Natural killer cell treated with Interleukin-12 subunit alpha and Interleukin-12 subunit beta and Interleukin-15 and Interleukin-18, amount 100 ng/mL, for 72 hours (primary cell): ENCODE results near the gene ZNHIT2. TPM values are rescaled to one million over a fixed set of nuclear protein-coding genes. Genes with fewer than 3 reads are reported as not detected.

Experiments
- ATAC-seq, 2 donors: fragments of 150-1000 bp; cut with Tn5 transposase in 1 of 2; sonication (Bioruptor Pico), chemical (Tn5 transposase) in 1 of 2; 2 replicates each; pipeline ENCODE4 v1.10.0; 2021
- DNase-seq: peaks from one replicate; pipeline ENCODE4 v3.0.0; 2022; ENCODE audit warnings: low spot score
- H3K27ac Mint-ChIP-seq, 2 donors: 1 replicate in 1 of 2; 2 replicates in 1 of 2; pipeline ENCODE4 v1.8.0; 2022; ENCODE audit warnings: mixed read lengths in 2 of 2, mild to moderate bottlenecking in 1 of 2, moderate library complexity in 1 of 2
- H3K27me3 Mint-ChIP-seq, 2 donors: 1 replicate in 1 of 2; 2 replicates in 1 of 2; pipeline ENCODE4 v1.8.0; 2022; ENCODE audit warnings: mixed read lengths in 2 of 2
- H3K36me3 Mint-ChIP-seq: one replicate; pipeline ENCODE4 v1.8.0; 2022; ENCODE audit warnings: mixed read lengths
- H3K4me1 Mint-ChIP-seq, 2 donors: 1 replicate in 1 of 2; 2 replicates in 1 of 2; pipeline ENCODE4 v1.8.0; 2022; ENCODE audit warnings: low read depth in 2 of 2, mixed read lengths in 2 of 2, mild to moderate bottlenecking in 1 of 2
- H3K4me3 Mint-ChIP-seq: one replicate; pipeline ENCODE4 v1.8.0; 2022; ENCODE audit warnings: mixed read lengths
- H3K9me3 Mint-ChIP-seq: 2 replicates; pipeline ENCODE4 v1.8.0; 2022; ENCODE audit warnings: mixed read lengths
- total RNA-seq, 2 donors: library from RNA; stranded (reverse); gene quantifications; one replicate each; pipeline ENCODE4 v1.2.3, GENCODE V29; 2022

Gene ZNHIT2
- total RNA-seq, 2 donors from 2014 or later: 9.8 to 23.7 TPM

GRCh38 chr11:65148657-65149056 is 31.2 kb upstream of the ZNHIT2 start:
- peaks cover 0 to 5% of the 10 kb centered on the region in 2 donors for H3K4me1 Mint-ChIP-seq
- H3K36me3 Mint-ChIP-seq: no peaks in the 10 kb centered on the region
- no peak for DNase-seq
- H3K27me3 Mint-ChIP-seq: peaks cover 0 to 22% of the 10 kb centered on the region in 2 donors
- no peaks in the 10 kb centered on the region for H3K9me3 Mint-ChIP-seq
- no peak for ATAC-seq
- H3K4me3 Mint-ChIP-seq: no peak overlapping the region
- no peak overlapping the region for H3K27ac Mint-ChIP-seq

GRCh38 chr11:65147352-65148075 is 30.0 kb upstream of the ZNHIT2 start:
- Mint-ChIP-seq H3K27me3 (peaks cover 0 to 18% of the 10 kb centered on the region in 2 donors), H3K4me3 (no peak overlapping the region), H3K36me3 (no peaks in the 10 kb centered on the region), H3K4me1 (peaks cover 0 to 5% of the 10 kb centered on the region in 2 donors), H3K27ac (no peak overlapping the region), H3K9me3 (no peaks in the 10 kb centered on the region)
- DNase-seq: no peak
- ATAC-seq: no peak

- no peak overlapping the region for H3K4me3 Mint-ChIP-seq
- no peaks in the 10 kb centered on the region for H3K9me3 Mint-ChIP-seq
- ATAC-seq: no peak
- H3K36me3 Mint-ChIP-seq: no peaks in the 10 kb centered on the region
- peaks cover 0 to 4% of the 10 kb centered on the region in 2 donors for H3K4me1 Mint-ChIP-seq
- DNase-seq: no peak
- no peak overlapping the region for H3K27ac Mint-ChIP-seq
- peaks cover 7 to 9% of the 10 kb centered on the region in 2 donors for H3K27me3 Mint-ChIP-seq
Measured at GRCh38 chr11:65141896-65142494, 24.5 kb upstream of the ZNHIT2 start.

- peaks cover 0 to 1% of the 10 kb centered on the region in 2 donors for H3K27me3 Mint-ChIP-seq
Measured at GRCh38 chr11:65136515-65137096, 19.1 kb upstream of the ZNHIT2 start.

GRCh38 chr11:65135633-65136145 is 18.2 kb upstream of the ZNHIT2 start:
- Mint-ChIP-seq H3K36me3 (no peaks in the 10 kb centered on the region), H3K4me1 (peaks cover 27 to 42% of the 10 kb centered on the region in 2 donors), H3K9me3 (no peaks in the 10 kb centered on the region), H3K27ac (peak overlapping the region; percentile 99 to 100), H3K27me3 (no peaks in the 10 kb centered on the region), H3K4me3 (peak overlapping the region; percentile 87)
- ATAC-seq (no peak), DNase-seq (no peak)

More at GRCh38 chr11:65136515-65137096, 19.1 kb upstream of the ZNHIT2 start:
- H3K4me3 Mint-ChIP-seq: peak overlapping the region; percentile 87
- peak overlapping the region; percentile 99 to 100 for H3K27ac Mint-ChIP-seq
- no peak for DNase-seq
- no peaks in the 10 kb centered on the region for H3K36me3 Mint-ChIP-seq
- H3K4me1 Mint-ChIP-seq: peaks cover 27 to 36% of the 10 kb centered on the region in 2 donors
- H3K9me3 Mint-ChIP-seq: no peaks in the 10 kb centered on the region
- no peak for ATAC-seq

- Mint-ChIP-seq H3K4me1 (peaks cover 27 to 42% of the 10 kb centered on the region in 2 donors), H3K9me3 (no peaks in the 10 kb centered on the region), H3K27ac (peak overlapping the region; percentile 99 to 100), H3K27me3 (no peaks in the 10 kb centered on the region), H3K36me3 (no peaks in the 10 kb centered on the region), H3K4me3 (peak overlapping the region; percentile 87)
- DNase-seq (peak; percentile 89), ATAC-seq (peak; percentile 90 to 92)
Measured at GRCh38 chr11:65134952-65135632, 17.6 kb upstream of the ZNHIT2 start.

GRCh38 chr11:65134240-65134951 is 16.9 kb upstream of the ZNHIT2 start, which contains the start of gene SYVN1:
Gene SYVN1 (minus strand): TSS chr11:65134519. CDS start chr11:65133601, 918 bp downstream.
- Mint-ChIP-seq H3K27ac (peak within 1 kb of the TSS; percentile 99 to 100), H3K36me3 (no peaks in the 10 kb centered on the region)

GRCh38 chr11:65133724-65134123 is 16.2 kb upstream of the ZNHIT2 start:
- no peaks in the 10 kb centered on the region for H3K27me3 Mint-ChIP-seq
- no peaks in the 10 kb centered on the region for H3K36me3 Mint-ChIP-seq
- peak overlapping the region; percentile 99 to 100 for H3K27ac Mint-ChIP-seq
- peak overlapping the region; percentile 87 for H3K4me3 Mint-ChIP-seq
- DNase-seq (no peak), ATAC-seq (no peak)
- H3K9me3 Mint-ChIP-seq: no peaks in the 10 kb centered on the region
- peaks cover 27 to 42% of the 10 kb centered on the region in 2 donors for H3K4me1 Mint-ChIP-seq

More at GRCh38 chr11:65134240-65134951, 16.9 kb upstream of the ZNHIT2 start, which contains the start of gene SYVN1:
- peak; percentile 92 to 95 for ATAC-seq
- peak within 1 kb of the TSS; percentile 87 for H3K4me3 Mint-ChIP-seq
- DNase-seq: peak; percentile 95
- peaks cover 27 to 42% of the 10 kb centered on the region in 2 donors for H3K4me1 Mint-ChIP-seq
- no peaks in the 10 kb centered on the region for H3K9me3 Mint-ChIP-seq
- no peaks in the 10 kb centered on the region for H3K27me3 Mint-ChIP-seq

- Mint-ChIP-seq H3K9me3 (no peaks in the 10 kb centered on the region), H3K27ac (peak overlapping the region; percentile 99 to 100), H3K4me1 (peaks cover 27 to 42% of the 10 kb centered on the region in 2 donors), H3K27me3 (no peaks in the 10 kb centered on the region), H3K4me3 (peak overlapping the region; percentile 87), H3K36me3 (no peaks in the 10 kb centered on the region)
- DNase-seq (no peak), ATAC-seq (no peak)
Measured at GRCh38 chr11:65132988-65133700, 15.6 kb upstream of the ZNHIT2 start.

- peak overlapping the region; percentile 87 for H3K4me3 Mint-ChIP-seq
Measured at GRCh38 chr11:65132238-65132987, 14.9 kb upstream of the ZNHIT2 start.

GRCh38 chr11:65131895-65132237 is 14.4 kb upstream of the ZNHIT2 start:
- H3K4me1 Mint-ChIP-seq: peaks cover 27 to 39% of the 10 kb centered on the region in 2 donors
- no peaks in the 10 kb centered on the region for H3K36me3 Mint-ChIP-seq
- H3K9me3 Mint-ChIP-seq: no peaks in the 10 kb centered on the region
- ATAC-seq (no peak), DNase-seq (no peak)
- H3K27ac Mint-ChIP-seq: peak overlapping the region in 1 of 2 donors; percentile 41
- H3K4me3 Mint-ChIP-seq: no peak overlapping the region
- no peaks in the 10 kb centered on the region for H3K27me3 Mint-ChIP-seq

More at GRCh38 chr11:65132238-65132987, 14.9 kb upstream of the ZNHIT2 start:
- H3K4me1 Mint-ChIP-seq: peaks cover 27 to 39% of the 10 kb centered on the region in 2 donors
- H3K27ac Mint-ChIP-seq: peak overlapping the region; percentile 99 to 100
- no peaks in the 10 kb centered on the region for H3K36me3 Mint-ChIP-seq
- no peaks in the 10 kb centered on the region for H3K27me3 Mint-ChIP-seq
- no peaks in the 10 kb centered on the region for H3K9me3 Mint-ChIP-seq
- DNase-seq: no peak
- no peak for ATAC-seq

GRCh38 chr11:65131417-65131776 is 13.9 kb upstream of the ZNHIT2 start:
- no peak for DNase-seq
- Mint-ChIP-seq H3K36me3 (no peaks in the 10 kb centered on the region), H3K4me3 (peak overlapping the region; percentile 54)

More at GRCh38 chr11:65131417-65131776, 13.9 kb upstream of the ZNHIT2 start:
- Mint-ChIP-seq H3K4me1 (peaks cover 23 to 39% of the 10 kb centered on the region in 2 donors), H3K27ac (peak overlapping the region in 1 of 2 donors; percentile 37), H3K9me3 (no peaks in the 10 kb centered on the region), H3K27me3 (no peaks in the 10 kb centered on the region)
- ATAC-seq: no peak
